MCF 10A (cell line): ENCODE measurements around the gene SERPINA12. TPM values are rescaled to one million over a fixed set of nuclear protein-coding genes. Genes with fewer than 3 reads are reported as not detected.

Experiments
- BruUV-seq: library from RNA; stranded (reverse); fragments of 400-500 nt; replicated peaks from 2 replicates; lab custom pipeline; 2021; lab: Mats Ljungman, UMichigan
- CTCF ChIA-PET: fragments of 300-600 bp; sonication (Branson Sonifier 250); formaldehyde crosslinking; extraction: SDS; loops from one replicate; lab custom pipeline; 2021; ENCODE audit warnings: antibody characterized with exemption, inconsistent platforms; lab: Yijun Ruan, JAX
- POLR2A ChIA-PET: fragments of 300-600, 350-650 bp; sonication (Branson Sonifier 250); formaldehyde crosslinking; extraction: SDS; loops from one replicate; lab custom pipeline; 2020; ENCODE audit warnings: antibody characterized with exemption, inconsistent platforms; lab: Yijun Ruan, JAX
- DNase-seq: peaks from one replicate; pipeline ENCODE4 v3.0.0-alpha.2; 2018; ENCODE audit not compliant: unreplicated experiment
- H3K27ac Mint-ChIP-seq: one replicate; pipeline ENCODE4 v1.8.0; 2022; ENCODE audit warnings: mild to moderate bottlenecking, low read depth, mixed read lengths; ENCODE audit not compliant: unreplicated experiment
- H3K27me3 Mint-ChIP-seq: one replicate; pipeline ENCODE4 v1.8.0; 2022; ENCODE audit warnings: mixed read lengths; ENCODE audit not compliant: insufficient read depth, unreplicated experiment
- H3K36me3 Mint-ChIP-seq: one replicate; pipeline ENCODE4 v1.8.0; 2022; ENCODE audit warnings: mild to moderate bottlenecking, moderate library complexity, mixed read lengths; ENCODE audit not compliant: insufficient read depth, unreplicated experiment
- H3K4me1 Mint-ChIP-seq: one replicate; pipeline ENCODE4 v1.8.0; 2022; ENCODE audit warnings: mixed read lengths; ENCODE audit not compliant: insufficient read depth, unreplicated experiment
- H3K4me3 Mint-ChIP-seq: one replicate; pipeline ENCODE4 v1.8.0; 2022; ENCODE audit warnings: mild to moderate bottlenecking, moderate library complexity, mixed read lengths; ENCODE audit not compliant: unreplicated experiment
- H3K9me3 Mint-ChIP-seq: one replicate; pipeline ENCODE4 v1.8.0; 2022; ENCODE audit warnings: mixed read lengths; ENCODE audit not compliant: unreplicated experiment
- intact Hi-C: fragments of 100-400 bp; cut with micrococcal nuclease; formaldehyde crosslinking; loops from 2 replicates; pipeline ENCODE4 v1.14.1; 2022
- total RNA-seq: library from RNA; stranded (reverse); gene quantifications from 2 replicates; pipeline ENCODE4 v1.2.3, GENCODE V29; 2022
- TF ChIP-seq, protein P1 (sequence below): fragments of 200-600 bp; IDR thresholded peaks from one replicate; pipeline ENCODE4 v1.8.0; 2022; ENCODE audit warnings: antibody characterized with exemption, mild to moderate bottlenecking; ENCODE audit not compliant: unreplicated experiment

SERPINA12 gene
- total RNA-seq, 1 experiment from 2014 or later, result not detected

DNA sequence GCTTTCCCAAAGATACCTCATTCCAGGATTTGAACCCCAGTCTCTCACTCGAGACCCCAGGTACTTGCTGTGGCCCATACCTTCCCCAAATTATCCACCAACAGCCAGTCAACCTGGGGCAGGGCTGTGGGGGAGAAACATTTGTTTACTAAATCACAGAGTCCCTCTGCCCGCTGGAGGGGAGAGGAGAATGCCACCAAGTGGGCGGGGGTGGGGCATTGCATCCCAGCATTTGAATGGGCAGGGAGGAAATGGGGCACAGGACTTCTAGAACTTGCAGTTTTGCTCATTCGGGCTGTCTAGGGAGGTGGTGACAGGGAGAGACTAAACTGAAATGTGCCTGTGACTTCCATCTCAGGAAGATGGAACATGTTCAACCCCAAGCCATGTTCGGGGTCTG is 22.4 kb downstream of the SERPINA12 start:
- CTCF ChIA-PET, result interaction anchor here (0.6 to 4.4 kb wide), 42 partner anchors 9 to 1584 kb away, joined by 3 to 39 read pairs (median 4); partner anchors contain the start of gene SERPINA9
- no peaks in the 10 kb centered on the region for H3K27me3 Mint-ChIP-seq
- TF ChIP-seq, protein P1, sequence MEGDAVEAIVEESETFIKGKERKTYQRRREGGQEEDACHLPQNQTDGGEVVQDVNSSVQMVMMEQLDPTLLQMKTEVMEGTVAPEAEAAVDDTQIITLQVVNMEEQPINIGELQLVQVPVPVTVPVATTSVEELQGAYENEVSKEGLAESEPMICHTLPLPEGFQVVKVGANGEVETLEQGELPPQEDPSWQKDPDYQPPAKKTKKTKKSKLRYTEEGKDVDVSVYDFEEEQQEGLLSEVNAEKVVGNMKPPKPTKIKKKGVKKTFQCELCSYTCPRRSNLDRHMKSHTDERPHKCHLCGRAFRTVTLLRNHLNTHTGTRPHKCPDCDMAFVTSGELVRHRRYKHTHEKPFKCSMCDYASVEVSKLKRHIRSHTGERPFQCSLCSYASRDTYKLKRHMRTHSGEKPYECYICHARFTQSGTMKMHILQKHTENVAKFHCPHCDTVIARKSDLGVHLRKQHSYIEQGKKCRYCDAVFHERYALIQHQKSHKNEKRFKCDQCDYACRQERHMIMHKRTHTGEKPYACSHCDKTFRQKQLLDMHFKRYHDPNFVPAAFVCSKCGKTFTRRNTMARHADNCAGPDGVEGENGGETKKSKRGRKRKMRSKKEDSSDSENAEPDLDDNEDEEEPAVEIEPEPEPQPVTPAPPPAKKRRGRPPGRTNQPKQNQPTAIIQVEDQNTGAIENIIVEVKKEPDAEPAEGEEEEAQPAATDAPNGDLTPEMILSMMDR, result no peak
- intact Hi-C loops, result loop anchor here (1.0 to 10.0 kb wide), 5 partner anchors 53 to 355 kb away; no protein-coding TSS in a partner anchor
- no peak for DNase-seq
- H3K27ac Mint-ChIP-seq, result no peak overlapping the region
- H3K4me3 Mint-ChIP-seq, result no peak overlapping the region
- H3K4me1 Mint-ChIP-seq, result no peaks in the 10 kb centered on the region
- no peaks in the 10 kb centered on the region for H3K9me3 Mint-ChIP-seq
- no TSS peak for BruUV-seq
- H3K36me3 Mint-ChIP-seq, result no peaks in the 10 kb centered on the region
- POLR2A ChIA-PET, result interaction anchor here (0.7 to 0.9 kb wide), 2 partner anchors 21 to 50 kb away, joined by 3 read pairs; no protein-coding TSS in a partner anchor

- no peaks in the 10 kb centered on the region for H3K9me3 Mint-ChIP-seq
- H3K27ac Mint-ChIP-seq, result no peak overlapping the region
- TF ChIP-seq, protein P1, result peak; percentile 97
- no peaks in the 10 kb centered on the region for H3K4me1 Mint-ChIP-seq
- no TSS peak for BruUV-seq
- DNase-seq, result peak; percentile 68
- no peaks in the 10 kb centered on the region for H3K36me3 Mint-ChIP-seq
- no peak overlapping the region for H3K4me3 Mint-ChIP-seq
- CTCF ChIA-PET, result interaction anchor here (0.6 to 4.4 kb wide), 59 partner anchors 8 to 835 kb away, joined by 3 to 39 read pairs (median 4); partner anchors contain the start of gene SERPINA9
- H3K27me3 Mint-ChIP-seq, result no peaks in the 10 kb centered on the region
- intact Hi-C loops, result loop anchor here (1.0 to 10.0 kb wide), 5 partner anchors 52 to 354 kb away; no protein-coding TSS in a partner anchor
- POLR2A ChIA-PET, result interaction anchor here (0.7 to 0.9 kb wide), 2 partner anchors 21 to 50 kb away, joined by 3 read pairs; no protein-coding TSS in a partner anchor
These were observed 23.1 kb downstream of the SERPINA12 start for GRCh38 chr14:94485944-94486841.

DNA sequence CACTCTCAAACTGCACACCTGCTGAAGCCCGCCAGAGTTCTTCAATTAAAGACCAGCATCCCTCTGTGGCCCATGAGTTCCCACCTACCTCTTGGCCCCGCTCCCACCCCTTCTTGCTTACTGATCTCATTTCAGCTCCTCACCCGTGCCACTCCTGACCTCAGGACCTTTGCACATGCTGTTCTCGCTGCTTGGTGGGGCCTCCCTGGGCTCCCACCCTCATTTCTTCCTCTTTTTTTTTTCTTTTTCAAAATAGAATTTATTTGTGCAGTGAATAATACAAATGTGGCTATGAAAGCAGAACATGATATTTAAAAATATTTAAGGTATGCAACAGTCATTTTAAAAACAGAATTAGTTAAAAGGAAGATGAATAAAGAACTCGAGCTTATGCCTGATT is 24.8 kb downstream of the SERPINA12 start:
- Mint-ChIP-seq H3K36me3 (no peaks in the 10 kb centered on the region), H3K4me3 (no peak overlapping the region), H3K27me3 (no peaks in the 10 kb centered on the region), H3K9me3 (no peaks in the 10 kb centered on the region), H3K4me1 (no peaks in the 10 kb centered on the region), H3K27ac (no peak overlapping the region)
- ChIA-PET CTCF (interaction anchor here (0.6 to 4.4 kb wide), 21 partner anchors 9 to 521 kb away, joined by 3 to 39 read pairs (median 5); no protein-coding TSS in a partner anchor), POLR2A (no interaction called here)
- intact Hi-C loops, result loop anchor here (10.0 kb wide), 1 partner anchor 180 kb away; no protein-coding TSS in a partner anchor
- TF ChIP-seq, protein P1, result no peak
- DNase-seq, result no peak
- no TSS peak for BruUV-seq
